Measurements from ENCODE around the gene ASIP.
A peak's percentile ranks its signal among the peaks of the same experiment; 100 is the strongest.
"Not testable (repeated sequence)": the region's sequence is repeated elsewhere in the genome, so short reads cannot be mapped to it uniquely, and the experiment has no call there.

ASIP gene

GRCh38 chr20:34285450-34285849 lies 44.2 kb downstream of the ASIP start:
- no peak for DNase-seq (ENCODE audit: low read depth in 3 of 3)

- not testable (repeated sequence) for DNase-seq (ENCODE audit: low read depth in 3 of 3)
Observed at GRCh38 chr20:34287500-34287899, 46.3 kb downstream of the ASIP start.

DNA sequence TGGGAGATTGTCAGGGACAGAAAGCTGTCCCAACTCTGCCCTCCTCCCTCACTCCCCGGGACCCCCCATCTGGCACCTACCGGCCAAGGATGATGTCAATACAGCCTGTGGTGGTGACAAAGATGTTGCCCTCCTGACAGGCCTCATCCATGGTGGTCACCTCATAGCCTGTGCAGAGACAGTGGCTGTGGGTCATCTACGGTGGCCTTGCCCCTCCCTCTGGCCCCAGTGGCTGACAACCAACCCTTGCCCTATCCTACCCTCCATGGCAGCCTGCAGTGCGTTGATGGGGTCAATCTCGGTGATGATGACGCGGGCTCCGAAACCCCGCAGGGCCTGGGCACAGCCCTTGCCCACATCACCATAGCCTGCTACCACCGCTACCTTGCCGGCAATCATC lies 49.2 kb downstream of the ASIP start:
- DNase-seq (ENCODE audit: low read depth in 3 of 3) = no peak

- DNase-seq (ENCODE audit: low read depth in 3 of 3) = no peak
Observed at GRCh38 chr20:34292496-34292895, 51.3 kb downstream of the ASIP start.

- DNase-seq (ENCODE audit: low read depth in 3 of 3) = no peak
Observed at GRCh38 chr20:34293119-34293518, 51.9 kb downstream of the ASIP start.

GRCh38 chr20:34293589-34293988 lies 52.4 kb downstream of the ASIP start:
- no peak for DNase-seq (ENCODE audit: low read depth in 3 of 3)

DNA sequence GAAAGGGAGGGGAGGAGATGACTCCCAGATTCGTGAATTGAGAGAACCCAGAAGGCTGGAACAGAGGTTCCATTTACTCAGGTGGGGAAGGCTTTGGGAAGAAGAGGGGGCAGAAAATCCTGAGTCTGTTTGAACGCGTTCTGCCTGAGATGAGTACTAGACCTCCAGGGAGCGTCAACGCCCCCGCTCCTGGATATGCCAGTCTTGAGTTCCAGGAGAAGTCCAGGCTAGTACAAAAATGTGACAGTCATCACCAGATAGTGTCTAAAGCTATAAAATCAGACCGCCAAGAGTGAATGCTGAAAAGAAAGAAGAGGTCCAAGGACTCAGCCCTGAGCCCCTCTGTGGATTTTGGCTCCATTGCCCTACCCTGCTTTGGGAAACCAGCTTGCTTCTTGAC lies 53.3 kb downstream of the ASIP start:
- DNase-seq (ENCODE audit: low read depth in 3 of 3) = no peak

DNA sequence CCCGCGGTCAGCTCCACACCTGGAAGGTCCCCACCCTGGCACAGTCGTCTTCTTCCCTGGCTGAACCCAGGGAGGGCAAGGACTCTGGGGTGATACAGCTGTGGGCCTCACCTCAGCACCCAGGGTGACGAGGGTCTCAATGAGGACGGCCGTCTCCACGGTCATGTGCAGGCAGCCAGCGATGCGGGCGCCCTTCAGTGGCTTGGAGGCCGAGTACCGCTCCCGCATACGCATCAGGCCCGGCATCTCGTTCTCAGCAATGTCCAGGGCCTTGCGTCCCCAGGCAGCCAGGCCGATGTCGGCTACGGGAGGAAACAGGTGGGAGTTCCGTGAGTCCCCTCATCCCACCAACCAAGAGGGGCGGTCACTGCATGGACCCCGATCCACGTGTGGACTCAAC lies 54.1 kb downstream of the ASIP start:
- DNase-seq (ENCODE audit: low read depth in 3 of 3) = no peak

- DNase-seq (ENCODE audit: low read depth in 3 of 3) = no peak
Observed at GRCh38 chr20:34296468-34296867, 55.2 kb downstream of the ASIP start.

DNA sequence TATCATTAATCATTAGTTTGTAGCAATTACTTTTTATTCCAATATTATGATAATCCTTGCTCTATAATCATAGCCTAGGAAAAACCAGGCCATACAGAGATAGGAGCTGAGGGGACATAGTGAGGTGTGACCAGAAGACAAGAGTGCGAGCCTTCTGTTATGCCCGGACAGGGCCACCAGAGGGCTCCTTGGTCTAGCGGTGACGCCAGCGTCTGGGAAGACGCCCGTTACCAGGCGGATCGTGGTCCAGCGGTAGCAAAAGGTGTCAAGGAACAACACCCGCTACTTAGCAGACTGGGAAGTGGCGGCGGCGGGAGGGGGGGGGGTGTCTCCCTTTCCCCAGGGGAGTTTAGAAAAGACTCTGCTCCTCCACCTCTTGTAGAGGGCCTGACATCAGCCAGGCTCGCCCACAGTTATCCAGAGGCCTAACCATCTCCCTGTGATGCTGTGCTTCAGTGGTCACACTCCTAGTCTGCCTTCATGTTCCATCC lies 57.1 kb downstream of the ASIP start:
- DNase-seq (ENCODE audit: low read depth in 3 of 3) = not testable (repeated sequence)

- no peak for DNase-seq (ENCODE audit: low read depth in 3 of 3)
Observed at GRCh38 chr20:34299556-34300255, 58.5 kb downstream of the ASIP start.

DNA sequence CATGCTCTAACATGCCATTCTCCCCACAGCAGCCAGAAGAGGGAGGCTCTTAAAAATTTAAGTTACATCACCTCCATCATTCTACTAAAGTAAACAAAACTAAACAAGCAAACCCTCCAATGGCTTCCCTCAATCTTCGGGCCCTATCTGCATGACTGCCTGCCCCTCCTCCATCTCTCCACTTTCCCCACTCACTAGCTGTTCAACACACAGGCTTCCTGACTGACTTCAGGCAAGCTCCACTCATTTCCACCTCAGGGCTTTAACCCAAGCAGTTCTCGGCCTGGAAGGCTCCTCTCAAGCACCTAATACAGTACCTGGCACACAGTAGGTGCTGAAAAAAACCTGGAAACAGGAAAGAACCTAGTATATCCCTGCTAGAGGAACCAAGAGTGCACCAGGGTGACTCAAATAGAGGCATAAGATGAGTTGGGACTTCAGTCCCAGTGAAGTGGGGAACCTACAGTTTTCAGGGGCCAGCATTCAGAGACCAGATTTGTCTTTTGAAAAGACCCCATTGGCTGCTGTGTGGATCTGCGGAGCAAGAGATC lies 59.1 kb downstream of the ASIP start:
- DNase-seq (ENCODE audit: low read depth in 3 of 3) = no peak

GRCh38 chr20:34300809-34301586 lies 59.8 kb downstream of the ASIP start:
- no peak for DNase-seq (ENCODE audit: low read depth in 3 of 3)

DNA sequence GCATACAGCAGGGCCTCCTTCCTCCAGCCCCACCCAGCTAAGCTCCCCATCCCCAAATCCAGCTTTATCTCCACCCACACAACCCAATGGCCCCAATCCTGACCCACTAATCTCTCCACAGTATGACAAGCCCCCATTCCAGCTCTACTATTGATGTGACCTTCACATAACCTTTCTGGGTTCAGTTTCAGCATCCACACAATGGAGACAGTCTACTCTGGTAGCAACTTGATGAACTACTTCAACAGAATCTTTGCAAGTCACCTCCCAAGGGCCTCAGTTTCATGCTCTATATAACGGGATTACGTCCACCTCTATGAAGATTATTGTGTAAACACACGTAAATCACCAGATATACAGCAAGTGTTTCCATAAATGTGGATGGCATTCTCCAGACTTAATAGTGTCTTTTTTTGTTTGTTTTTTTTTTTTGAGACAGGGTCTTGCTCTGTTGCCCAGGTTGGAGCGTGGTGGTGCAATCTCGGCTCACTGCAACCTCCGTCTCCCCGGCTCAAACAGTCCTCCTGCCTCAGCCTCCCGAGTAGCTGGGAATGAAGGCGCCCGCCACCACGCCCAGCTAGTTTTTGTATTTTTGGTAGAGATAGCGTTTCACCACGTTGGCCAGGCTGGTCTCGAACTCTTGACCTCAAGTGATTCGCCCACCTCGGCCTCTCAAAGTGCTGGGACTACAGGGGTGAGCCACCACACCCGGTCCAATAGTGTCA lies 60.5 kb downstream of the ASIP start:
- DNase-seq (ENCODE audit: low read depth in 3 of 3) = no peak

GRCh38 chr20:34302312-34302722 lies 61.1 kb downstream of the ASIP start:
- no peak for DNase-seq (ENCODE audit: low read depth in 3 of 3)

DNA sequence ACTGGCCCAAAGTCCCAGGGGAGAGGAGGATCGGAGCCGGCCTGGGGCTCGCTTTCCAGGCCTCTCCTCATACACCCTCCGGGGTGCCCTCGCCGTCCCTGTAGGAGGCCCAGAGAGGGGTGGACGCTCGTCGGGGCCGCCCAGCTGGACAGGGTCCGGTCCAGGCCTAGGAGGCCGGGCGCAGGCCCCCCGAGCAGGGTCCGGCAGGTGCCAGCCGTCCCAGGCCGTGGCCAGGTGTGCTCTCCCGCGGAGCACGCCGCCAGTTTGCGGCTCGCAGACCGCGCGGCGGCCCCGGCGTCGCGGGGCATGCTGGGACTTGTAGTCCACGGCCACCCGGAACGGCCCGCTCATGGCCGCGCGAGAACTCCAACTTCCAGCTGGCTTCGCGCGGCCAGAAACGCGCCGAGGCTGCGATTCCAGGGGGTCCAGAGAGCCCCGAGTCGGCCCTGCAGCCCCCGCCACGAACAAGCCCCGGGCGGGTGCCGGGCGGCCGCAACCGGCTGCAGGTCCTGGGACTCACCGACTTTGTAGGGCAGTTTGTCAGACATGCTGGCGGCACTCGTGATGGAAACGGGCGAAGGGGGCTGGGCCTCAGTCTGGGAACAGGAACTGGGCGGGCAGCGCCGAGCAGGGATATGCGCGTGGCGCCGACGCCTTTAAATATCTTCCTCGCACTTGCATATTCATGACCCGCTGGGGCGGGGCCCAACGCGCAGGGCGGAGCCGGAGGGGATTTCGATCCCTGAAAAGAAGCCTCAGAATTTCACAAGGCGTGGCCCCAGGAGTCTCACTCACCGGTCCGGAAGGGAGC lies 61.7 kb downstream of the ASIP start, which contains the start of gene AHCY:
Gene AHCY (minus strand): TSS at position 633 of the 811 bp plus-strand sequence. CDS start 85 bp downstream, at position 548.
- DNase-seq (ENCODE audit: low read depth in 3 of 3) = peak; percentile 91 to 92 (median 91)

GRCh38 chr20:34305333-34306230 lies 64.4 kb downstream of the ASIP start:
- DNase-seq (ENCODE audit: low read depth in 3 of 3) = no peak

DNA sequence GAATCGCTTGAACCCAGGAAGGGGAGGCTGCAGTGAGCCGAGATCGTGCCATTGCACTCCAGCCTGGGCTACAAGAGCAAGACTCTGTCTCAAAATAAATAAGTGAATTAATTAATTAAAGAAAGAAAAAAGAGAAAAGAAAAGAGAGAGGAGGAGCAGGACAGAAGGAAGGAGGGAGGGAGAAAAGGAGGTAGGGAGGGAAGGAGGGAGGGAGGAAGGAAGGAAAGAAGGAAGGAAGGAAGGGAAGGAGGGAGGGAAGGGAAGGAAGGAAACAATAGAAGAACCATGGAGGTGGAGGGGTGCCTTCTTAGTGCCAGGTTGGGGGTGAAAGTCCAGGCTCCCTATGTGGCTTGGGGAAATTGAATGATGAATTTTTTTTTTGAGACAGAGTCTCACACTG lies 68.5 kb downstream of the ASIP start:
- no peak for DNase-seq (ENCODE audit: low read depth in 3 of 3)

- no peak for DNase-seq (ENCODE audit: low read depth in 3 of 3)
Observed at GRCh38 chr20:34310481-34311117, 69.4 kb downstream of the ASIP start.
